ENCODE data around the gene ITK.
A peak's percentile ranks its signal among the peaks of the same experiment; 100 is the strongest.

ITK gene

GRCh38 chr5:157180374-157181264 is at the start of gene ITK:
ITK (plus strand) TSS chr5:157180840; CDS start chr5:157180978, 138 bp downstream.
- no peaks in the 10 kb centered on the region for H3K9me3 ChIP-seq (ENCODE audit: control insufficient read depth, insufficient read depth, low read length)
- H3K27me3 ChIP-seq (ENCODE audit: control insufficient read depth, insufficient read depth, low read length) = peaks cover 21% of the 10 kb centered on the region
- H3K9ac ChIP-seq (ENCODE audit: low read depth, low read length) = no peak within 1 kb of the TSS
- no peaks in the 10 kb centered on the region for H3K4me1 ChIP-seq (ENCODE audit: control insufficient read depth, insufficient read depth, low read length)
- no peaks in the 10 kb centered on the region for H3K36me3 ChIP-seq (ENCODE audit: control insufficient read depth, insufficient read depth, low read length)
- H3K4me3 ChIP-seq (ENCODE audit: low read depth, low read length) = no peak within 1 kb of the TSS

GRCh38 chr5:157130925-157131324 is 49.7 kb upstream of the ITK start:
- Histone ChIP-seq H3K9ac (ENCODE audit: low read depth, low read length) (no peak overlapping the region), H3K4me3 (ENCODE audit: low read depth, low read length) (no peak overlapping the region), H3K27me3 (ENCODE audit: control insufficient read depth, insufficient read depth, low read length) (no peaks in the 10 kb centered on the region), H3K9me3 (ENCODE audit: control insufficient read depth, insufficient read depth, low read length) (no peaks in the 10 kb centered on the region), H3K4me1 (ENCODE audit: control insufficient read depth, insufficient read depth, low read length) (no peaks in the 10 kb centered on the region), H3K36me3 (ENCODE audit: control insufficient read depth, insufficient read depth, low read length) (no peaks in the 10 kb centered on the region)

DNA sequence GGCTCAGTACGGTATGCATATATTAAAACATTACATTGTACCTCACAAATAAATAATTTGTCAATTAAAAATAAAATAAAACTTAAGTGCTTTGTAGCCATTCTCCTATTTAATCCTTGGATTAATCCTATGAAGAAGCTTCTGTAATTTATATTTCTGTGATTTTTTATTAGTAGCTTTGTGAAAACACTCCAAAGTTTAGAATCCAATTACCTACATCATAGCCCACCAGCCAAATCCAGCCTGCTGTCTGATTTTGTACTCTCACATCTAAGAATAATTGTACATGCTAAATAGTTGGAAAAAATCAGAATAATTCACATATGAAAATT is 48.4 kb upstream of the ITK start:
- no peaks in the 10 kb centered on the region for H3K27me3 ChIP-seq (ENCODE audit: control insufficient read depth, insufficient read depth, low read length)
- no peaks in the 10 kb centered on the region for H3K9me3 ChIP-seq (ENCODE audit: control insufficient read depth, insufficient read depth, low read length)
- no peak overlapping the region for H3K9ac ChIP-seq (ENCODE audit: low read depth, low read length)
- H3K4me1 ChIP-seq (ENCODE audit: control insufficient read depth, insufficient read depth, low read length) = no peaks in the 10 kb centered on the region
- H3K4me3 ChIP-seq (ENCODE audit: low read depth, low read length) = no peak overlapping the region
- no peaks in the 10 kb centered on the region for H3K36me3 ChIP-seq (ENCODE audit: control insufficient read depth, insufficient read depth, low read length)

GRCh38 chr5:157137691-157138090 is 42.9 kb upstream of the ITK start:
- Histone ChIP-seq H3K4me3 (ENCODE audit: low read depth, low read length) (no peak overlapping the region), H3K36me3 (ENCODE audit: control insufficient read depth, insufficient read depth, low read length) (peaks cover 2% of the 10 kb centered on the region), H3K27me3 (ENCODE audit: control insufficient read depth, insufficient read depth, low read length) (no peaks in the 10 kb centered on the region), H3K9ac (ENCODE audit: low read depth, low read length) (no peak overlapping the region), H3K9me3 (ENCODE audit: control insufficient read depth, insufficient read depth, low read length) (no peaks in the 10 kb centered on the region), H3K4me1 (ENCODE audit: control insufficient read depth, insufficient read depth, low read length) (no peaks in the 10 kb centered on the region)

DNA sequence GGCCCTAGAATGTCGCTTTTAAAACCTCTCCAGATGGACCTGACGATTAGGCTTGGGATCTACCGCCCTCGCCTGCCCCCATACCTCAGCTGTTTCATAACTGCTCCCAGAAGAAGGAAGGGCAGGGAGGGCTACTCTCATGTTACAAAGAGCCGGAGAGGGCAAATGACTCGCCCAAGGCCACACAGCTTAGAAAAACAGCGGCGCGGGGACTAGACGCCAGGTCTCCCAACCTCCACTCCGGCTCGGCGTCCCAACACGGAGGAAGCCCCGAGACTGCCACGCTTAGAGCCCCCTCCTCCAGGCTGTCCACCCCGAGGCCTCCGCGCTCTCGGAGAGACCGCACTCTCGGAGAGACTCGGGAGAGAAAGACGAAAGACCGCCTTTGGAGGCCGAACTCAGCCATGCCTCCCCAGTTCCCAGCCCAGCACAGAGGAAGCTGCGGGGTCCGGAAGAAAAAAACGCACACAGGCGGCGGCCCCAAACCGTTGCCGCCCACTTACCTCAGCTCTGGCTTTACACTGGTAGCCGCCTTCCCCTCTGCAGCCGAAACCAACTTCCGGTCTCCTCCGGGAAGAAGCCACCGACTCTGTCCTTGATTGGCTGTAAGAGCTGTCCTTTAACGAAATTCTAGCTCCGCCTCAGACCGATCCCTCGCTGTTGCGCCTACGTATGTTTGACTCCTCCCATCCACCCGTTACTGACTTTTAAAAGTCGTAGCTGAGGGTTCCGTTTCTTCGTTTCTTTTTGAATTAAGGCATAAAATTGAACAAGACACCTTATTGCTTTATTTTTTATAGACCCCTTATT is 38.1 kb upstream of the ITK start, which contains the start of gene MED7:
Gene MED7, minus strand, starts transcription at position 549 of the 810 bp plus-strand sequence. CDS start 3,434 bp downstream, outside the sequence.
- H3K9me3 ChIP-seq (ENCODE audit: control insufficient read depth, insufficient read depth, low read length) = no peaks in the 10 kb centered on the region
- no peaks in the 10 kb centered on the region for H3K4me1 ChIP-seq (ENCODE audit: control insufficient read depth, insufficient read depth, low read length)
- peak within 1 kb of the TSS; percentile 91 for H3K9ac ChIP-seq (ENCODE audit: low read depth, low read length)
- H3K27me3 ChIP-seq (ENCODE audit: control insufficient read depth, insufficient read depth, low read length) = no peaks in the 10 kb centered on the region
- H3K4me3 ChIP-seq (ENCODE audit: low read depth, low read length) = peak within 1 kb of the TSS; percentile 97
- H3K36me3 ChIP-seq (ENCODE audit: control insufficient read depth, insufficient read depth, low read length) = peaks cover 2% of the 10 kb centered on the region

GRCh38 chr5:157143127-157143971 is 37.3 kb upstream of the ITK start:
- Histone ChIP-seq H3K36me3 (ENCODE audit: control insufficient read depth, insufficient read depth, low read length) (peaks cover 2% of the 10 kb centered on the region), H3K9ac (ENCODE audit: low read depth, low read length) (peak overlapping the region; percentile 57), H3K9me3 (ENCODE audit: control insufficient read depth, insufficient read depth, low read length) (no peaks in the 10 kb centered on the region), H3K4me1 (ENCODE audit: control insufficient read depth, insufficient read depth, low read length) (no peaks in the 10 kb centered on the region), H3K4me3 (ENCODE audit: low read depth, low read length) (peak overlapping the region; percentile 97), H3K27me3 (ENCODE audit: control insufficient read depth, insufficient read depth, low read length) (no peaks in the 10 kb centered on the region)

- H3K4me1 ChIP-seq (ENCODE audit: control insufficient read depth, insufficient read depth, low read length) = no peaks in the 10 kb centered on the region
- no peak overlapping the region for H3K9ac ChIP-seq (ENCODE audit: low read depth, low read length)
- no peaks in the 10 kb centered on the region for H3K9me3 ChIP-seq (ENCODE audit: control insufficient read depth, insufficient read depth, low read length)
- H3K27me3 ChIP-seq (ENCODE audit: control insufficient read depth, insufficient read depth, low read length) = no peaks in the 10 kb centered on the region
- H3K4me3 ChIP-seq (ENCODE audit: low read depth, low read length) = no peak overlapping the region
- no peaks in the 10 kb centered on the region for H3K36me3 ChIP-seq (ENCODE audit: control insufficient read depth, insufficient read depth, low read length)
Observed at GRCh38 chr5:157148734-157149615, 31.7 kb upstream of the ITK start.

DNA sequence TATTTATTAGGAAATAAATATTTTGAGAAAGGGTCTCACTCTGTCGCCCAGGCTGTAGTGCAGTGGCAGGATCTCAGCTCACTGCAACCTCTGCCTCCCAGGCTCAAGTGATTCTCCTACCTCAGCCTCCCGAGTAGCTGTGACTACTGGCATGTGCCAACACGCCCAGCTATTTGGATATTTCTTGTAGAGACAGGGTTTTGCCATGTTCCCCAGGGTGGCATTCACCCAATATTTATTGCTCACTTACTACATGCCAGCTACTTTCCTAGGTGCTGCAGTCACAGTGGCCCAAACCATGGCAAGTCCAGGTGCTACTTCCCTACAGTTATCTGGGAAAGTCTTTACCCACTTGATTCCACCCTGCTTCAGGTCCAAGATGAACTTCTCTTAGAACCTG is 29.6 kb upstream of the ITK start:
- Histone ChIP-seq H3K4me1 (ENCODE audit: control insufficient read depth, insufficient read depth, low read length) (no peaks in the 10 kb centered on the region), H3K4me3 (ENCODE audit: low read depth, low read length) (no peak overlapping the region), H3K27me3 (ENCODE audit: control insufficient read depth, insufficient read depth, low read length) (no peaks in the 10 kb centered on the region), H3K36me3 (ENCODE audit: control insufficient read depth, insufficient read depth, low read length) (no peaks in the 10 kb centered on the region), H3K9me3 (ENCODE audit: control insufficient read depth, insufficient read depth, low read length) (no peaks in the 10 kb centered on the region), H3K9ac (ENCODE audit: low read depth, low read length) (no peak overlapping the region)

GRCh38 chr5:157155297-157155696 is 25.3 kb upstream of the ITK start:
- Histone ChIP-seq H3K4me3 (ENCODE audit: low read depth, low read length) (no peak overlapping the region), H3K36me3 (ENCODE audit: control insufficient read depth, insufficient read depth, low read length) (no peaks in the 10 kb centered on the region), H3K9ac (ENCODE audit: low read depth, low read length) (no peak overlapping the region), H3K4me1 (ENCODE audit: control insufficient read depth, insufficient read depth, low read length) (no peaks in the 10 kb centered on the region), H3K9me3 (ENCODE audit: control insufficient read depth, insufficient read depth, low read length) (no peaks in the 10 kb centered on the region), H3K27me3 (ENCODE audit: control insufficient read depth, insufficient read depth, low read length) (no peaks in the 10 kb centered on the region)

DNA sequence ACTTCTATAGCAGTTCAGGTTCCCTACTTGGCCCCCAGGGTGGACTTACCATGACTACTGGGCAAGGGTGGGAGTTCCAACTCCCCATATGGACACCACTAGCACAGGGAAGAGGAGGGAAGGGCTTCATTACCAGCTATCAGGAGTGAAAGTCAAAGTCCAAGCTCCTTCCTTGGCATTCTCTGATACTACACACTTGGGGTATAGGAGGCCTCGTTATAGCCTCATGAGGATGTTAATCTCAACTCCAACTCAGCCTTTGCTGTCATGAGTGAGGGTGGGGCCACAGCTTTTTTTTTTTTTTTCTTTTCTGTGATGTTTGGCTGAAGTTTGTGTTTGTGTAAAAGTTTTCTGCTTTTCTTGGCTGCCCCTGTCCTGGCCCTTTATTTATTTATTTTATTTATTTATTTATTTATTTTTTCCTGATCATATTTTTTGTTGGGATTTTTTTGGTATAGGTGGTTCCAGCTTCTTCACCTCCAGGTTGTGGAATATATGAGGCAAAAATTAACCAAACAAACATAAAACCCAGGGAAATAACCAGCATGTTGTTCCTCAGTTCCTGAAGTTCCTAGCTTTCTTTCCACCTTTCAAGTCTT is 23.2 kb upstream of the ITK start:
- Histone ChIP-seq H3K9ac (ENCODE audit: low read depth, low read length) (no peak overlapping the region), H3K9me3 (ENCODE audit: control insufficient read depth, insufficient read depth, low read length) (no peaks in the 10 kb centered on the region), H3K36me3 (ENCODE audit: control insufficient read depth, insufficient read depth, low read length) (no peaks in the 10 kb centered on the region), H3K4me1 (ENCODE audit: control insufficient read depth, insufficient read depth, low read length) (no peaks in the 10 kb centered on the region), H3K4me3 (ENCODE audit: low read depth, low read length) (no peak overlapping the region), H3K27me3 (ENCODE audit: control insufficient read depth, insufficient read depth, low read length) (no peaks in the 10 kb centered on the region)
